Common myeloid progenitor, CD34-positive (primary cell): ENCODE data around the gene CSNK1A1.
A peak's percentile ranks its signal among the peaks of the same experiment; 100 is the strongest.

ENCODE experiments used
- CTCF ChIA-PET: fragments of 350-600 bp; sonication (Branson Sonifier 250); formaldehyde crosslinking; loops from one replicate; lab custom pipeline; 2021; ENCODE audit warnings: antibody characterized with exemption; lab: Charles Lee
- POLR2A ChIA-PET: fragments of 350-600 bp; sonication (Branson Sonifier 250); formaldehyde crosslinking; loops from one replicate; lab custom pipeline; 2021; ENCODE audit warnings: antibody characterized with exemption; lab: Charles Lee
- DNase-seq, 3 donors: peaks; one replicate each; pipeline versions ENCODE4 v3.0.0 to v3.0.0-alpha.2; 2013
- H3K27ac ChIP-seq, 2 experiments: 1 replicate in 1 of 2; 2 replicates in 1 of 2; pipeline ENCODE4 v1.7.0; 2013; ENCODE audit warnings: inconsistent platforms in 2 of 2, low read length in 2 of 2, mild to moderate bottlenecking in 2 of 2, low read depth in 1 of 2, moderate library complexity in 1 of 2; ENCODE audit not compliant: severe bottlenecking in 2 of 2, insufficient read depth in 1 of 2, poor library complexity in 1 of 2
- H3K27me3 ChIP-seq, 5 experiments: replicated peaks in 2 of 5; 1 replicate in 3 of 5; 2 replicates in 2 of 5; pipeline versions ENCODE4 v1.6.1 to v1.7.0; 2013; ENCODE audit warnings: low read length in 4 of 5, mild to moderate bottlenecking in 2 of 5, moderate library complexity in 2 of 5, inconsistent platforms in 1 of 5; ENCODE audit not compliant: insufficient read depth in 5 of 5, control insufficient read depth in 4 of 5
- H3K36me3 ChIP-seq, 4 experiments: 1 replicate in 2 of 4; 2 replicates in 2 of 4; pipeline versions ENCODE4 v1.6.1 to v1.7.0; 2013; ENCODE audit warnings: low read length in 3 of 4, control low read depth in 1 of 4, mild to moderate bottlenecking in 1 of 4; ENCODE audit not compliant: control insufficient read depth in 4 of 4, insufficient read depth in 4 of 4
- H3K4me1 ChIP-seq, 4 experiments: 1 replicate in 3 of 4; 2 replicates in 1 of 4; pipeline versions ENCODE4 v1.6.1 to v1.7.1; 2013; ENCODE audit warnings: low read length in 3 of 4, mild to moderate bottlenecking in 3 of 4, control low read depth in 1 of 4, inconsistent platforms in 1 of 4, moderate library complexity in 1 of 4; ENCODE audit not compliant: control insufficient read depth in 4 of 4, insufficient read depth in 4 of 4; ENCODE audit errors: control extremely low read depth in 1 of 4
- H3K4me3 ChIP-seq, 7 experiments: 1 replicate in 4 of 7; 2 replicates in 3 of 7; pipeline versions ENCODE4 v1.5.1 to v1.7.0; 2013; ENCODE audit warnings: mild to moderate bottlenecking in 7 of 7, low read length in 6 of 7, moderate library complexity in 6 of 7, inconsistent platforms in 2 of 7, low read depth in 2 of 7, control low read depth in 1 of 7; ENCODE audit not compliant: insufficient read depth in 4 of 7, control insufficient read depth in 1 of 7; ENCODE audit errors: extremely low read depth in 1 of 7
- H3K9me3 ChIP-seq, 5 experiments: 1 replicate in 4 of 5; 2 replicates in 1 of 5; pipeline versions ENCODE4 v1.6.1 to v1.7.1; 2013; ENCODE audit warnings: low read length in 4 of 5, mild to moderate bottlenecking in 2 of 5, inconsistent platforms in 1 of 5, low read depth in 1 of 5, moderate library complexity in 1 of 5; ENCODE audit not compliant: control insufficient read depth in 4 of 5, insufficient read depth in 2 of 5; ENCODE audit errors: control extremely low read depth in 1 of 5
- WGBS: methylation state at CpG from one replicate; pipeline ENCODE4 v1.1.5; 2013; ENCODE audit not compliant: insufficient coverage; 5-methylcytosine and 5-hydroxymethylcytosine counted together

CSNK1A1 gene

DNA sequence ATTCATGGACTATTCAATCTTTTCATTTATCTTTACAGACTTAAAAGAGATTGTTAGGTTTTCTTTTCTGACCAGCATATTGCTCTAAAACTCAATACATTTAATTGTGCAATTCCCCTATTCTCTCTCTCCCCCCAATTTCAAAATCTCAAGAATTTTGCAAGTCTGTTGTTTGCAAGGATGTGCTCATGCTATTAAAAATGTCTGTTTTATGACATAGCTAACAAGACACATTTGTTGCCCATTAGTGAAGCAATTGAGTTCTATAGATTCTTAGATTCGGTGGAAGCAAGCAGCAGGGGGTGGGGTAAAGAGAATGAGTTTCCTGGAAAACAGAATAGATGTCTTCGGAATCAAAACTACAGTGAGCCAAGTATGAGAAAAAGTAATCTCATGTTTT is 8.5 kb upstream of the CSNK1A1 start:
- POLR2A ChIA-PET: no interaction called here
- WGBS: 89% methylated on average over 2 of the region's 2 CpGs
- no peaks in the 10 kb centered on the region for H3K27me3 ChIP-seq
- CTCF ChIA-PET: interaction anchor here (0.9 to 1.5 kb wide), 2 partner anchors 9 to 243 kb away, joined by 3 to 4 read pairs; partner anchors contain the start of gene CSNK1A1
- no peak for DNase-seq
- no peaks in the 10 kb centered on the region for H3K9me3 ChIP-seq
- H3K36me3 ChIP-seq: no peaks in the 10 kb centered on the region
- no peak overlapping the region for H3K27ac ChIP-seq
- H3K4me3 ChIP-seq: no peak overlapping the region
- peaks cover 0 to 10% (median 0%) of the 10 kb centered on the region in 4 experiments for H3K4me1 ChIP-seq

DNA sequence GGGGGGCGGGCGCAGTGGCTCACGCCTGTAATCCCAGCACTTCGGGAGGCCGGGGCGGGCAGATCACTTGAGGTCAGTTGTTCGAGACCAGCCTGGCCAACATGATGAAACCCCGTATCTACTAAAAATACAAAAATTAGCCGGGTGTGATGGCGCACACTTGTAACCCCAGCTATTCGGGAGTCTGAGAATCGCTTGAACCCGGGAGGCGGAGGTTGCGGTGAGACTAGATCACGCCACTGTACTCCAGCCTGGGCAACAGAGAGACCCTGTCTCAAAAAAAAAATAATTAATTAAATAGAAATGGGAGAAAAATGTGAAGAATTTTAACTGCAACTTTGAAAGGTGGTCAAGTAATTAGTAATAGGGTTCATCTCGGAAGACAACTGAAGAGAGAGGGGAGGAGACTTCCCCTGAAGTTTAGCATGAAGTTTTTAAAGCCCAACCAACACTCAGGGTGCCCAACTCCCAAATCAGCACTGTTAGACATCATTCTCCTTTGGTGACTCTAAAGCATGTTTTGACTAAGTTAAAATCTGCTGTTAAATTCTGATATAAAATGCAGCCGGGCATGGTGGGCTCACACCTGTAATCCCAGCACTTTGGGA is 1.4 kb upstream of the CSNK1A1 start:
- H3K4me1 ChIP-seq: peaks cover 11 to 37% (median 20%) of the 10 kb centered on the region in 4 experiments
- WGBS: 95% methylated on average over 16 of the region's 18 CpGs
- no peak for DNase-seq
- H3K4me3 ChIP-seq: no peak overlapping the region
- H3K27me3 ChIP-seq: no peaks in the 10 kb centered on the region
- ChIA-PET POLR2A (no interaction called here), CTCF (interaction anchor here (1.5 to 2.4 kb wide), 8 partner anchors 10 to 220 kb away, joined by 3 to 15 read pairs (median 4); partner anchors contain the start of gene GRPEL2)
- peak overlapping the region in 1 of 2 experiments; percentile 99 for H3K27ac ChIP-seq
- H3K9me3 ChIP-seq: no peaks in the 10 kb centered on the region
- H3K36me3 ChIP-seq: peaks cover 0 to 18% (median 4%) of the 10 kb centered on the region in 4 experiments

DNA sequence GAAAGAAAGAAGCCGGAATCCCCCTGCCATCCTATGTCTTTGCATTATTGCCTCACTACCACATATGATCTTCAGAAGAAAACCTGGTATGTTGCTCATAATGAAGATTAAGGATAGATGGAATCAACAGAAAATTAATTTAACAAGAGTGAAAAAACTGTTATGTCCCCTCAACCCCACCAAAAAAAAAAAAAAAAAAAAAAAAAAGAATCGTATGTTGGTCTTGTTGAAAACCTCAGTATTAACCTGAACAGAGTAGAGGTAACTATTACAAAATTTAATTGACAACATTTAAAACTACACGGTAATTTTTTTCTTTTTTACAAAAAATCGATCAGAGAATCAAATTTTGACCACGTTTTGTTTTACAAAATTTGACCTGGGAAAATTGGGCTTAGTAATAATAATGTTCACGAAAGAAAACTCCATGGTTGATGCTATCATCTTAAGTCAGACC is 827 bp upstream of the CSNK1A1 start:
- ChIA-PET CTCF (interaction anchor here (0.6 to 2.4 kb wide), 16 partner anchors 11 to 220 kb away, joined by 3 to 15 read pairs (median 4); partner anchors contain the start of gene GRPEL2), POLR2A (interaction anchor here (1.0 kb wide), 1 partner anchor 21 kb away, joined by 5 read pairs; no protein-coding TSS in a partner anchor)
- DNase-seq: no peak
- Histone ChIP-seq H3K4me3 (peak overlapping the region in 6 of 7 experiments; percentile 76 to 100 (median 100)), H3K27ac (peak overlapping the region; percentile 98 to 99), H3K9me3 (no peaks in the 10 kb centered on the region), H3K27me3 (no peaks in the 10 kb centered on the region), H3K4me1 (peaks cover 11 to 41% (median 24%) of the 10 kb centered on the region in 4 experiments), H3K36me3 (peaks cover 0 to 19% (median 6%) of the 10 kb centered on the region in 4 experiments)
- no CpG with 5 or more reads among the region's 6 CpGs for WGBS

DNA sequence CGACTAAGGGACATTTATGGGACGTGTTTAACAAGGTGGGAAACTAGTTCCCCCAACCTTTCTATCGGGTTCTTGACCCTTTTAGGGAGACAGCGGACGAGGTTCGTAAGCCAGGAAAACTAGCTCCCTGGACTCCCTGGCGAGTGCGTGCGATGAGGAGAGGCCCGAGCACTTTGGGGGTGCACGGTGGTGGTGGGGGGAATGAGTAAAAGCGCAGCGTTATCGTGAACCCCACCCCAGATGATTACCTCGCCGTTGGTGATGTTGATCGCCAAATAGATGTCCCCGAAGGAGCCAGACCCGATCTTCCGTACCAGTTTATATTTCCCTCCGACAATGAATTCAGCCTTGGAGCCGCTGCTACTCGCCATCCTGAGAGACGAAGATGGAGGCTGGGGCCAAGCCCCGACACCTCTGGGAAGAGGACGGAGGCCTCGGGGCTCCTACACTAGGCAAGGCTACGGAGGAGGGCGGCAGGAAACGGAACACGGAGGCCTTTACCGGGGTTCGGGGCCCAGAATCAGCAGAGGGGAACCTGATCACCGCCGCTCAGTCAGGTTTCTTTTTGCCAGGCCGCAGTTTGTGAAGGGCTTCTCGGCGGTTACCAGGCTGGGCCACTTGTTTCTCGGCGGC is 529 bp downstream of the CSNK1A1 start:
- Histone ChIP-seq H3K36me3 (peaks cover 0 to 29% (median 13%) of the 10 kb centered on the region in 4 experiments), H3K27ac (peak overlapping the region; percentile 98 to 99), H3K27me3 (no peaks in the 10 kb centered on the region), H3K4me3 (peak overlapping the region; percentile 89 to 100 (median 100)), H3K4me1 (peaks cover 14 to 45% (median 27%) of the 10 kb centered on the region in 4 experiments), H3K9me3 (no peaks in the 10 kb centered on the region)
- CTCF ChIA-PET: interaction anchor here (0.7 to 2.2 kb wide), 19 partner anchors 9 to 252 kb away, joined by 3 to 9 read pairs (median 3); partner anchors contain the start of gene GRPEL2
- POLR2A ChIA-PET: interaction anchor here (0.6 to 1.0 kb wide), 3 partner anchors 19 to 211 kb away, joined by 3 to 5 read pairs (median 5); no protein-coding TSS in a partner anchor
- WGBS: 0% methylated on average over 26 of the region's 40 CpGs
- DNase-seq: no peak

DNA sequence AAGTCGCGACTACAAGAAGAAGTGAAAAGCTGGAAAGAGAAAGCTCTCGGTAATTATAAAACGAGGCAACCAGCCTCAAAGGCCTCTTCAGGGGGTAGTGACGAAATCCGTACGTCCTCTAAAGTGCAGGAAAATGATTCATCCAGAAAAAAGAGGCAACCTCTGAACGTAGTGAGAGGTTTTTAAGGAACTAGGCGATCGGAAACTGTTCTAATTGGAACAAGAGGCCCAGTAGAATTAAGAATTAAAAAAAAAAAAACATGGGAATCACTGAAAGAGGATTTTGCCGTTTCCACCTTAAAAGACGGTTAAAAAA is 1.0 kb downstream of the CSNK1A1 start:
- CTCF ChIA-PET: interaction anchor here (0.7 to 2.1 kb wide), 13 partner anchors 9 to 251 kb away, joined by 3 to 7 read pairs (median 3); no protein-coding TSS in a partner anchor
- no peaks in the 10 kb centered on the region for H3K9me3 ChIP-seq
- POLR2A ChIA-PET: no interaction called here
- H3K27me3 ChIP-seq: no peaks in the 10 kb centered on the region
- peaks cover 14 to 48% (median 30%) of the 10 kb centered on the region in 4 experiments for H3K4me1 ChIP-seq
- H3K36me3 ChIP-seq: peaks cover 0 to 34% (median 18%) of the 10 kb centered on the region in 4 experiments
- peak overlapping the region; percentile 98 to 99 for H3K27ac ChIP-seq
- DNase-seq: peak; percentile 61 to 76 (median 70)
- 1% methylated on average over 12 of the region's 12 CpGs for WGBS
- peak overlapping the region; percentile 89 to 100 (median 100) for H3K4me3 ChIP-seq

DNA sequence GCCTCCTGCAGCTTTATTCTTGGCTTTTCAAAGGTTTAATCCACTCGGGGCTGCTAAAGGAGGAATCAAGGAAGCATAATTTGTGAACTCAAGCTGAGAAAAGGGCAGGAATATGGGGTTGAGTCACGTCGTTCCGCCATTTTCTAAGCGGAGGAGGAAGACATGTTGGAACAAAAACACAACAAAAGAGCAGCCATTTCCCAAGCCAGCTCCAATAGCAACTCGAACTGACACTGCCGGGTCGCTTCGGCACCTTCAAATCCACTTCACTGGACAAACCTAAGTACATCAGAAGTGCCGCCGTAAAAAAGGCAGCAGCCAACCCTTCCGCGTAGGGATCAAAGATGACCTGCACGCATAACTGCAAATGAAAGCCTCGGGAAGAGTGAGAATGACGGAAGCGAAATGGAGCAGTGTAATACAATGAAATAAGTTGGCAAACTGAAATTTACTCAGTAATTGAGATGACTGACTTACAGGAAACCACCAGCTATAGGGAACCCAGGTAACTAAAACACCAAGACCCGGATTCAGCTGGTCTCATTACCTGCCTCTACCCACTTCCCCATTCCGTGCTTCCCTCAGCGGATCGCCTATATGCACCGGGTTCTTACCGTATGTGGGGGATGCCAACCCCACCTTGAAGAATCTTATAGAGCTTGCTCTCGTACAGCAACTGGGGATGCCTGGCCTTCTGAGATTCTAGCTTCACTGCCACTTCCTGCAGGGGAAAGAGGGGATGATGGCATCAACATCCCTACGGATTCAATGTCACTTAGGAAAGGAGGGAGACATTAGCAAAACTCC is 1.6 kb downstream of the CSNK1A1 start:
- CTCF ChIA-PET: interaction anchor here (0.7 to 2.1 kb wide), 14 partner anchors 8 to 251 kb away, joined by 3 to 7 read pairs (median 3); no protein-coding TSS in a partner anchor
- DNase-seq: peak; percentile 57 to 90 (median 87)
- 2% methylated on average over 23 of the region's 25 CpGs for WGBS

More for the DNA sequence above, 1.6 kb downstream of the CSNK1A1 start:
- peaks cover 14 to 49% (median 34%) of the 10 kb centered on the region in 4 experiments for H3K4me1 ChIP-seq
- no peaks in the 10 kb centered on the region for H3K9me3 ChIP-seq
- POLR2A ChIA-PET: interaction anchor here (0.8 kb wide), 1 partner anchor 31 kb away, joined by 3 read pairs; no protein-coding TSS in a partner anchor
- peaks cover 0 to 38% (median 22%) of the 10 kb centered on the region in 4 experiments for H3K36me3 ChIP-seq
- H3K27ac ChIP-seq: peak overlapping the region; percentile 98 to 99
- peak overlapping the region; percentile 7 to 100 (median 100) for H3K4me3 ChIP-seq
- H3K27me3 ChIP-seq: no peaks in the 10 kb centered on the region
